GM12872 (cell line): ENCODE measurements around the gene SMARCC1.

Source experiments
- TF ChIP-seq, protein P1 (sequence below): IDR thresholded peaks from 3 replicates; pipeline ENCODE4 v1.5.1; 2011; ENCODE audit warnings: low read depth, mild to moderate bottlenecking, low read length, moderate library complexity; ENCODE audit not compliant: insufficient read depth

SMARCC1 gene

DNA sequence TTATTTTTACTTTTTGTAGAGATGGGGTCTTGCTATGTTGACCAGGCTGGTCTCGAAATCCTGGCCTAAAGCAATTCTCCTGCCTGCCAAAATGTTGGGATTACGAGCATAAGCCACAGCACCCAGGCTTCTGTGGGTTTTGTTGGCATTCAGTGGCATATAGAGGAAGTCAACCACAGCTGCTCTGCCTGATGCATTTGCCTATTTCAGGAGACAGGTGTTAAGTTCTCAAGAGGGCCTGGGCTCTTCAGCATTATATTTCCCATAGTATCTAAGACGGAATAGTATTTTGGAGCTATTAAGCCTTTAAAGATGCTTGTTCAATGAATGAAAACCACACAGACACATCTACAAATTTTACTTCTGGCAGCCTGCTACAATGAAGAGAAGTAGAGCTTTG lies 129.6 kb downstream of the SMARCC1 start:
- TF ChIP-seq, protein P1, sequence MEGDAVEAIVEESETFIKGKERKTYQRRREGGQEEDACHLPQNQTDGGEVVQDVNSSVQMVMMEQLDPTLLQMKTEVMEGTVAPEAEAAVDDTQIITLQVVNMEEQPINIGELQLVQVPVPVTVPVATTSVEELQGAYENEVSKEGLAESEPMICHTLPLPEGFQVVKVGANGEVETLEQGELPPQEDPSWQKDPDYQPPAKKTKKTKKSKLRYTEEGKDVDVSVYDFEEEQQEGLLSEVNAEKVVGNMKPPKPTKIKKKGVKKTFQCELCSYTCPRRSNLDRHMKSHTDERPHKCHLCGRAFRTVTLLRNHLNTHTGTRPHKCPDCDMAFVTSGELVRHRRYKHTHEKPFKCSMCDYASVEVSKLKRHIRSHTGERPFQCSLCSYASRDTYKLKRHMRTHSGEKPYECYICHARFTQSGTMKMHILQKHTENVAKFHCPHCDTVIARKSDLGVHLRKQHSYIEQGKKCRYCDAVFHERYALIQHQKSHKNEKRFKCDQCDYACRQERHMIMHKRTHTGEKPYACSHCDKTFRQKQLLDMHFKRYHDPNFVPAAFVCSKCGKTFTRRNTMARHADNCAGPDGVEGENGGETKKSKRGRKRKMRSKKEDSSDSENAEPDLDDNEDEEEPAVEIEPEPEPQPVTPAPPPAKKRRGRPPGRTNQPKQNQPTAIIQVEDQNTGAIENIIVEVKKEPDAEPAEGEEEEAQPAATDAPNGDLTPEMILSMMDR, result no peak

DNA sequence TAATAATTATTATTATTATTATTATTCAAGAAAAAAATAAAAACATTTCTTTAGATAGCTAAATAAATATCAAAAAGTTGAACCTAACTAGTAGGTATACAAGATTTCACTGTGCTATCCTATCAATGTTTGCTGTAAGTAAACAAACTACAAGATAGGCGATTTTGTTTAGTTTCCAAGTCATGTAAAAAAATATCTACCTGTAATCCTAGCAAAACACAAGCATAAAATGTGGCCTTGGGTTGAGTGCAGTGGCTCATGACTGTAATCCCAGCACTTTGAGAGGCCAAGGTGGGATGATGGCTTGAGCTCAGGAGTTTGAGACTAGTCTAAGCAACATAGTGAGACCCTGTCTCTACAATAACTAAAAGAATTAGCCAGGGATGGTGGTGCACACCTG lies 131.4 kb downstream of the SMARCC1 start:
- TF ChIP-seq, protein P1, result no peak

GRCh38 chr3:47647550-47647949 lies 134.1 kb downstream of the SMARCC1 start:
- TF ChIP-seq, protein P1, result no peak

GRCh38 chr3:47646362-47646761 lies 135.3 kb downstream of the SMARCC1 start:
- TF ChIP-seq, protein P1, result no peak

DNA sequence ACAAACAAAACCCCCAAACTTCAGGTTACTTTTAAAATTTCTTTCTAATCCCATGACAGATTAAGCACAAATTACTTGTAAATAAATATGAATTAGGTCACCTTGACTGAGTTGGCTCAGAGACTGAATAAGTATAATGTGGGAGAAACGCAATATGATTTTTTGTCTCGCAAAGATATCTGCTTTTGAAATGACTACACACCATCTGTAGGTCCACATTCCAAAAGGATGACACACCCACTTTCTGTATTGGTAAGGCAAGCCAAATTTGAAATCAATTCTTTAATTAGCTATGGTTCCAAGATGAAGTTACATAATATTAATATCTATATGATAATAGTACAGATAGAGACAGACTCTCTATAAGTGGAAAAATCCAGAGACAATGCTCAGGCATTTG lies 136.1 kb downstream of the SMARCC1 start:
- TF ChIP-seq, protein P1, result no peak

GRCh38 chr3:47643092-47643491 lies 138.6 kb downstream of the SMARCC1 start:
- TF ChIP-seq, protein P1, result no peak

GRCh38 chr3:47641739-47642138 lies 140.0 kb downstream of the SMARCC1 start:
- TF ChIP-seq, protein P1, result no peak

- TF ChIP-seq, protein P1, result no peak
Observed at GRCh38 chr3:47636921-47637320, 144.8 kb downstream of the SMARCC1 start.
